HG02623 (cell line): ENCODE measurements around the gene SLC35E1.

ENCODE experiments used
- ATAC-seq: cut with Tn5 transposase; IDR thresholded peaks from one replicate; pipeline ENCODE4 v1.9.1; 2021; ENCODE audit warnings: moderate library complexity; ENCODE audit not compliant: unreplicated experiment

SLC35E1 gene

DNA sequence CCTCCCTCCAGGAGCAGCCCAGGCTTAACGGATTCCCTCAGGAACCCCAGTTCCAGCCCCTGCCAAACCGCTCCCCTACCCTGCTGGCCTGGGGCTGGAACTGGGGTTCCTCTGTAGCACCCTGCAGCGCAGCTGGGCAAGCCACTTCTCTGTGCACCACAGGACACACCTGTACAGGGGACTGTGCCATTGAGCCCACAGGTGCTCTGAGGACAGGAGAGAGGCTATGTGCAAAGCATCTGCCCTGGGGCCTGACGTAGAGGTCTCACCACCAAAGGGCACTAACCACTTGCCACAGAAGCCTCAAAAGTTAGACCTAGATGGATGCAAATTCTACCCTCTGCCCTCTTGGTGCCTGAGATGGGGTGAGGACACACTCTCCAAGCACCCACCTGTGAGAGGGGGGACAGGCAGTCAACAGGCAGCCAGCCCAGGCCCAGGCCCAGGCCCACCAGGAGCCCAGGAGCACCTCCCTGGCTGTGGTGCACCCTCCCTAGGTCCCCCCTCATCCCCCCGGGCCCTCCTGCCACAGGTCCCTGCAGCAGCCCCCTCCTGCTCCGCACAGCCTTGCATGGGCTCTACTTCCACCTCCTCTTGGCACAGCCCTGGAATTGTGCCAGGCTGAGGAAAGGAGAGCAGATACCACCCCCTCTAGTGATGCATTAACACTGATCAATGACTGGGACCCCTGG, 27.6 kb upstream of the SLC35E1 start:
- ATAC-seq: no peak

- no peak for ATAC-seq
Measured at GRCh38 chr19:16598848-16599247, 26.6 kb upstream of the SLC35E1 start.

GRCh38 chr19:16596399-16596798, 24.2 kb upstream of the SLC35E1 start:
- no peak for ATAC-seq

DNA sequence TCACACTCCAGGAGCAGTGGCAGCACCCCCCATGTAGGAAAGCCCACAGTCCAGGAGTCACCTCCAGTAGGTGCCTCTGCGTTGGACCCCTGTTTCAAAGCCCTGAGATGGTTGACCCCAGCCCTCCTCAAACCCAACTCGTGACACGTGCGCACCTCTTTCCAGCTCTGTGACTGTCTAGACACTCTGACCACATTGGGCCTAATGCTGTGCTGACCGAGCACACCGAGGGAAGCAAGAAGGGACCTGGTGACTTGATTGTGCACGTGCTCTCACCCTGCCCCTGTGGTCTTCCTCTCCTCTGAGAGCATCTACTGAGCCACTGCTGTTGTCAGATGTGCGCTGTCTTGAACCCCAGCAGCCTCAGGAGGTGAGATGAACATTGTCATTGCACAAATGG, 22.9 kb upstream of the SLC35E1 start:
- no peak for ATAC-seq

DNA sequence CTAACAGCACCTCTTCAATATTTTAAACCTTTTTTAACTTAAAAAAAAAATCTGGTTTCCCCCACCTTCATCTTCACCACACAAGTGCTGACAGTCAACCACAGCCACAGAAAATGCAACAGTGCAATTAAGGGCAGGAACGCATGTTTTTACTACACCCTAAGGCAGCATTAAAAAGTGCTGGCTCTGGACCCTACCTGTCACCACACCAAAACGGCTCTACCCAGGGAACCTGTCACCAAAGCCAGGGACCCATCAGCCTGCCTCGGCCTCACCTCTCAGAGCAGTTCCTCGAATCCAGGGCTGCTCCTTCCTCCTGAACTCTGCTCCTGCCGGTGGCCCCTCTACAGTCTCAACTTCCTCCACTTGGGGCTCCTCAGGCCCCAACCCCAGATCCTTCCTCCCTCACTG, 22.5 kb upstream of the SLC35E1 start:
- no peak for ATAC-seq

GRCh38 chr19:16594131-16594586, 21.9 kb upstream of the SLC35E1 start:
- no peak for ATAC-seq

GRCh38 chr19:16593181-16593580, 21.0 kb upstream of the SLC35E1 start:
- ATAC-seq: no peak

DNA sequence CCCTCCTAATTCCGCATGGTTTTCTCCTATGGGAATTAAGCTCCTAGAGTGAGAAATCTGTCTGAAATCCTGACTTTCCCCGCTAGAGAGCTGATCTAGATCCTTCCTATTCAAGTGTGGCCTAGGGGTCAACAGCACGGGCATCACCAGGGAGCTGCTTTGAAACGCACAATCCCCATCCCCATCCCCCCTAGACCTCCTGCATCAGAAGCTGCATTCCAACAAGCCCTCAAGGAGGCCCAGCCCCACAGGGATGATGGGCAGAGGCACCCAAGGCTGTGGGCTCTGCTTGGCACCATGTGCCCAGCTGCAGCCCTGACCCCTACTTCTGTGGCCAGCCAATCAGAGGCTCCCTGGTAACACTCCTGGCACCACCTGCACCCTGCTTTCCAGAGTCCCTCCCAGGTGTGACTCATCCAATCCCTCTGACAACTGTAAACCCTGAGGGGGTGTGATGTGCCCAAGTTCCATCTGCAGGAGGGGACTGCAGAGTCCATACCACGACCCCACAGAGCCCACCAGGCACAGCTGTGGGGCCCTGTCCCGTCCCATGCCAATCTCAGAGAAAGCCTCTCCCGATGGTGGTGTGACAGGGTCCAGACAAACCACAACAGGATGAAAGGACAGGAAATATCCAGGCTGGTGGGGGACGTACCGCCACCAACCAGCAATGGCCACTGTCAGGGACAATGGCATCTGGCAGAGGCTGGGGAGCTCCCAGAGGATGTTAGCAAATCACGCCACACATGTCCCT, 19.8 kb upstream of the SLC35E1 start:
- ATAC-seq: no peak

DNA sequence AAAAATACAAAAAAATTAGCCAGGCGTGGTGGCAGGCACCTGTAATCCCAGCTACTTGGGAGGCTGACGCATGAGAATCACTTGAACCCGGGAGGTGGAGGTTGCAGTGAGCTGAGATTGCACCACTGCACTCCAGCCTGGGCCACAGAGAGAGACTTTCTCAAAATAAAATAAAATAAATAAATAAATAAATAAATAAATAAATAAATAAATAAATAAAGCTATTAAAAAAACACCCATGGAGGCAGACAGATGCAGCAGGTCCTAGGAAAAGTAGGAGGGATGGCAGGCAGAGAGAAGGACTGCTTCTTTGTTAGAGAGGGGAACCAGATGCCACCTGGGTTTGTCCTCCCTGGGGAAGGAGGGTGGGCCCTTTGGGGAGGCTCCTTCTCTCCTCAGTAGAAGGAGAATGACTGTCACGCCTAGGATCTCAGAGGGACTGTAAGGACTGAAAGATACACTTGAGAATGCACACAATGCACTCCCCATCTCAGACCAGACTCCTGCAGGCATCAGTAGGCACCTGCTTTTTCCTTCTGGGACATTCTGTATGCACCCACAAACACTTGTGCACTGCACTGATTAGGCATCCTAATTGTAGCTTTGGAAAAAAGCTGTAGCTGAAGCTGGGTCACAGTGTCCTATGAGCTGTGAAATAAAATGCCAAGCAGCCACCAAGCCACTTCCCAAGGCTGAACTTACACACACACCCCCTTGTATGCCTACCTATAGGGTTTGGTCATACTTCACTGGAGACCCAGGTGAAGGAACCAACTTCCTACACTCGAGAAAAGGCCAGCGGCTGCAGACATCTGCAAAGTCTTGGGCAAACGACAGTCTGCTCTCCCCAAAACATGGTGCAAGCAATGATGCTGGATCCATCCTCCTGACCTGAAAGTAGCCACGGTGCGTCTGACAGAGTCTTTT, 18.9 kb upstream of the SLC35E1 start:
- no peak for ATAC-seq

GRCh38 chr19:16589917-16590316, 17.7 kb upstream of the SLC35E1 start:
- ATAC-seq: no peak

DNA sequence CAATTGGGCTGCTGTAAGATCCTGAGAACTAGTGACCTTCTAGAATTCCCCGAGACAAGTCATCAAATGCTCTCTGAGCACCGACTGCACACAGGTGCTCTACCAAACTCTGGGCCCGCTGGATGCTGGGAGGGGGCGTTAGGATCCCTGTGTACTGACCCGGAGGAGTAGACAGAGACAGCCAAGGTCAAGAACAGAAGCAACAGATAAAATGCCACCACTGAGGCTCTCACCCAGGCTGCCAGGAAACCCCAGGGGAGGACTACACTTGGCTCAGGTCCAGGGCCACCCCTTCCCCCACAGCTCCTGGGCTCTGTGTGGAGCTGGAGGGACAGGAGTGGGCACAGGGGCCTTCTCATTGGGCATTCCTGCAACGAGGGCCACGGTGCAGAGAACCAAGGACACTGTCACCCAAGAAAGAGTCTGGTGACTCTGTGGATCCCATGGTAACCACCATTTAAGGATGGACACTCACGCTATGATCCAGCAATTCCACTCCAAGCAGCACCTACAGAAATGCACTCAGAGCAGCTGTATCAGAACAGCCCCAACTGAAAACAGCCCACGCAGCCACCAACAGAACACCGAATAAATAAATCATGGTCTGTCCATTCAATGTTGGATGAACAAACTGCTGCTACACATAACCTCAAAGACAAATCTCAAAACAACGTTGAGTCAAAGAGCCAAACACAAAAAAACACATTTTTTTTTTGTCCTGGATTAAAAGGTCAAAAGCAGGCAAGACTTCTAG, 16.8 kb upstream of the SLC35E1 start:
- ATAC-seq: no peak

DNA sequence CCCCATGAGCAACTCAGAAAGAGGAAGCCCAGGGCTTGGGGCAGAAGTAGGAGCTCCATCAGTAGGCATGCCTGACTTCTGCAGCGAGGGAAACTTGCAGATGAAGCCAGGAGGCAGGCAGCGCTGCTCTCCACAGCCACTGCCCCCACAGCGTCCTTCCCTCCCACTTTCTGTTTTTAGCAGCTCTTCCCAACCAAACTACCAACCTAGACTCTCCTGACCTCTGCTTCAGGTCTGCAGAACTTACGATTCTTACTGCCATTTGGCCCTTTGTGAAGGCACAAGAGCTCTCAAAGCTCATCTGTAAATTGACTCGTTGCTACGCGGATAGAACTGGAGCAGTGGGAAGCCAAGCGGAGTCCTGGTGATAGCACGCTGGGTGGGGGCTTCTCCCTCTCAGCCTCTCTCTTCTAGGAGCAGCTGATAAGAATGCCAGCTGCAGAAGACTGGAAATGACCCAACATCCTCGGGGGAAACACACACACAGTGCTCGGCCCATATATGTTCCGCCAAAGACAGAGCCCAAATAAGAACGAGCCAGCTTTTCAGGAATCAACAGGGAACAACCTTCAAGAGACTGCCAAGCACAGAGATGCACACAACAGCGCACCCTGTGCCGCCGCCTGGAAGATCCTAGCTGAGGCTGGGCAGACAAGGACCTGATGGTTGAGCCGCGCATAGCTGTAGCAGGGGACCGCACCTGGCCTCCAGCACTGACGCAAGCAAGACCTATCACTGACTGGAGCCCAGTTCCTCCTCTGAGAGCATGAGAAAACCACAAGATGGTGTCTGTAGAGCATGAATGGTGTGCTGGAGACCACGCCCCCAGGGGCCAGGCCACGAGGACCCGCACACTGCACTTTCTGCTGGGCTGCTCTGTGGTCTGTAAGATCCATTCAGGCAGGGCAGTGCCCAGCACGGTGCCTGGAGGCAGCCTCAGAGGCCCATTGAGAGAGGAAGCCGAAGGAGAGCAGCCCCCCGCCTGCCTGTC, 15.9 kb upstream of the SLC35E1 start:
- peak; percentile 41 for ATAC-seq

- ATAC-seq: no peak
Measured at GRCh38 chr19:16586991-16587832, 15.0 kb upstream of the SLC35E1 start.

- ATAC-seq: no peak
Measured at GRCh38 chr19:16586477-16586871, 14.3 kb upstream of the SLC35E1 start.

- ATAC-seq: no peak
Measured at GRCh38 chr19:16585808-16586476, 13.7 kb upstream of the SLC35E1 start.

- ATAC-seq: no peak
Measured at GRCh38 chr19:16585094-16585801, 13.0 kb upstream of the SLC35E1 start.
